Mammary epithelial cell (primary cell): Measurements from ENCODE around the gene PLAAT5.

Source experiments
- EZH2 ChIP-seq: IDR thresholded peaks from 2 replicates; pipeline ENCODE4 v1.6.1; 2012; ENCODE audit warnings: low read length, inconsistent platforms, borderline replicate concordance
- TF ChIP-seq, protein P1 (sequence below), 2 donors: IDR thresholded peaks in 1 of 2; conservative IDR thresholded peaks in 1 of 2; 2 replicates each; pipeline ENCODE4 v1.5.1; 2011 to 2012; ENCODE audit warnings: inconsistent platforms in 2 of 2, low read length in 2 of 2, mild to moderate bottlenecking in 2 of 2, control low read depth in 1 of 2, low read depth in 1 of 2; ENCODE audit not compliant: insufficient read depth in 1 of 2; ENCODE audit errors: extremely low read depth in 1 of 2

DNA sequence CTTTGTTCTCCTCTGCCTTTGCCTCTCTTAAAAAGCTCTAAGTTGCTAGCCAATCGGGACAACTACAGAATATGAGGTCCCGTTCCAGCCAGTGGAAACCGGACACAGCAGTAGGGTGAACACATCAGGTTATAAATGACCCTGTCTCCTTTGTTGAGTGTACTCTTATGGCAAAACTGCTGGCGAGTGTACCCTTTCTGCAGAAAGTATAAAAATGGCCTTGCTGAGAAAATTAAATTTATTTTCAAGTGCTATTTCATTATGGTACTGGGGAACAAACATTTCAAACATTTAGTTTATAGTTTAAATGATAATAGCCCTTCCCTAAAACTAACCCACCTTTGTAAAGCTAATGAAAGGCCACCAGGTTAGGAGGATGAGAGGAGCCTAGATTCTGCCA, 8.9 kb upstream of the PLAAT5 start:
- TF ChIP-seq, protein P1, sequence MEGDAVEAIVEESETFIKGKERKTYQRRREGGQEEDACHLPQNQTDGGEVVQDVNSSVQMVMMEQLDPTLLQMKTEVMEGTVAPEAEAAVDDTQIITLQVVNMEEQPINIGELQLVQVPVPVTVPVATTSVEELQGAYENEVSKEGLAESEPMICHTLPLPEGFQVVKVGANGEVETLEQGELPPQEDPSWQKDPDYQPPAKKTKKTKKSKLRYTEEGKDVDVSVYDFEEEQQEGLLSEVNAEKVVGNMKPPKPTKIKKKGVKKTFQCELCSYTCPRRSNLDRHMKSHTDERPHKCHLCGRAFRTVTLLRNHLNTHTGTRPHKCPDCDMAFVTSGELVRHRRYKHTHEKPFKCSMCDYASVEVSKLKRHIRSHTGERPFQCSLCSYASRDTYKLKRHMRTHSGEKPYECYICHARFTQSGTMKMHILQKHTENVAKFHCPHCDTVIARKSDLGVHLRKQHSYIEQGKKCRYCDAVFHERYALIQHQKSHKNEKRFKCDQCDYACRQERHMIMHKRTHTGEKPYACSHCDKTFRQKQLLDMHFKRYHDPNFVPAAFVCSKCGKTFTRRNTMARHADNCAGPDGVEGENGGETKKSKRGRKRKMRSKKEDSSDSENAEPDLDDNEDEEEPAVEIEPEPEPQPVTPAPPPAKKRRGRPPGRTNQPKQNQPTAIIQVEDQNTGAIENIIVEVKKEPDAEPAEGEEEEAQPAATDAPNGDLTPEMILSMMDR (conservative IDR thresholded peaks at IDR 0.05 in 1 of 2, IDR thresholded peaks at IDR 0.05 in 1 of 2; ENCODE audit: extremely low read depth in 1 of 2, insufficient read depth in 1 of 2, low read depth in 1 of 2, low read length in 2 of 2), result no peak
- no peak for TF ChIP-seq EZH2
